Measurements from ENCODE around the gene SRA1.

SRA1 gene

GRCh38 chr5:140598836-140599235 is 41.6 kb upstream of the SRA1 start (continued):
- TF ChIP-seq ZNF76 (tag by site-specific recombination; IDR thresholded peaks at IDR 0.05; ENCODE audit: borderline replicate concordance, low read depth) (no peak), ZNF560 (tag by site-specific recombination; IDR thresholded peaks at IDR 0.05; ENCODE audit: borderline replicate concordance) (no peak)

DNA sequence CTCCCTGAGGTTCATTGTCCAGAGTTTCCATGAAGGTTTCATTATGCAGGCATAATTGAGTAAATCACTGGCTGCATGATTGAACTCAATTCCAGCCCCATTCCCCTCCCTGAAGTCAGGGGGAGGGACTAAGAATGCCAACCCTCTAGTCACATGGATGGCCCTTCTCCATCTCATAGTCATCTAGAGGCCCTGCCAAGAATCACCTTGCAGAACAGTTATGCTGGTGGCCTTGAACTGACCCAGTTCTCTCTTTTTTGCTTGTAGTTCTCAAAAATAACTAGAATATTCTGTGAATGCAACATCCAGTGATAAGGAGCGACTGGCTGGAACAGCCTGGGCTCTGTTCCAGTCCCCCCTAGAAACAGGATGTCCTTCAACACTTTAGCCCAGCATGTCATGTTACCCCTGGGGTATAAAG is 39.1 kb upstream of the SRA1 start:
- Histone ChIP-seq H3K27ac (ENCODE audit: extremely low read depth, low read depth, low read length) (no peak overlapping the region), H3K36me3 (ENCODE audit: control insufficient read depth in 2 of 2, insufficient read depth in 1 of 2, low read length in 2 of 2) (no peaks in the 10 kb centered on the region), H3K4me3 (ENCODE audit: low read depth, low read length) (no peak overlapping the region), H3K4me1 (ENCODE audit: control insufficient read depth, insufficient read depth, low read length) (peaks cover 8% of the 10 kb centered on the region; the same call in 1 of the 2 replicates), H3K9me3 (ENCODE audit: control insufficient read depth, insufficient read depth, low read depth, low read length) (no peaks in the 10 kb centered on the region)
- no peak for TF ChIP-seq ZNF350 (tag by site-specific recombination; IDR thresholded peaks at IDR 0.05)
- no peak for TF ChIP-seq MZF1 (tag by site-specific recombination; IDR thresholded peaks at IDR 0.05; ENCODE audit: borderline replicate concordance)
- TF ChIP-seq ZNF341 (tag by site-specific recombination; IDR thresholded peaks at IDR 0.05; ENCODE audit: low read depth), result peak; percentile 44
- CTCF ChIA-PET, result interaction anchor here (0.6 to 1.1 kb wide), 3 partner anchors 156 to 334 kb away, joined by 3 to 5 read pairs (median 3); no protein-coding TSS in a partner anchor
- POLR2A ChIA-PET, result no interaction called here

DNA sequence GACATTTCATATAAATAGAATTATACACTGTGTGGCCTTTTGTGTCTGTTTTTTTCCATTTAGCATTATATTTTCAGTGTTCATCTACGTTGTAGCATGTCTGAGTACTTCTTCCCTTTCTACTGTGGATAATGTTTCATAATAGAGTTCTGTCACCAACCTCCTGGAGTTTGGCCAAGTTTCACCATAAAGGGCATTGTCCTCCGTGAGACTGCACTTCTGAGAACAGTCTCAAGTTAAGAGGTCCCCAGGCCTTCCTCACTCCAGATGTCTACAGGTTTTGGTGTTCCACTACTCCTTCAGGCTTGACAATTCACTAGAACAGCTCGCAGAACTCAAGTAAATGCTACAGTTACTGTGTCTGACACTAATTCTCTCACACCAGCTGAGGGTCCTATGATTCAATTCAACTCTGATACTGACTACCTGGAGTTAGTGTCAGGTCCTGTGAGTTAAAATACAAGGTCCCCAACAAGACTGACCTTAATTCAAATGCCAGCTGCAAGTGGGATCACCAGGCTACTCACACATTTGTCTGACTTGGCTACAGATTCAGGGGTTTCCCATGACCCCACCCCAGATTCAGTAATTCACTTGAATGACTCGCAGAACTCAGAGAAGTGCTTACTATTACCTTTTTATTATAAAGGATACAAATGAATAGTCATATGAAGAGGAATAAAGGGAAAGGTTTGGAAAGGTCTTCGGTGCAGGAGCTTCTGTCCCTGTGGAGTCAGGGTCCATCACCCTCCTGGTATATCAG is 38.4 kb upstream of the SRA1 start:
- TF ChIP-seq ZBTB11 (tag by site-specific recombination; conservative IDR thresholded peaks at IDR 0.05; ENCODE audit: low read depth) (no peak), PRDM1 (tag by site-specific recombination; IDR thresholded peaks at IDR 0.05) (no peak), ZNF184 (tag by site-specific recombination; IDR thresholded peaks at IDR 0.05) (no peak), ZNF48 (tag by site-specific recombination; IDR thresholded peaks at IDR 0.05) (no peak), ZNF214 (tag by site-specific recombination; IDR thresholded peaks at IDR 0.05; ENCODE audit: borderline replicate concordance) (no peak), ZIC2 (tag by site-specific recombination; IDR thresholded peaks at IDR 0.05) (no peak), ZNF549 (tag by site-specific recombination; IDR thresholded peaks at IDR 0.05) (no peak), KLF7 (tag by site-specific recombination; IDR thresholded peaks at IDR 0.05; ENCODE audit: borderline replicate concordance) (no peak), ZNF2 (tag by site-specific recombination; IDR thresholded peaks at IDR 0.05) (no peak), MYNN (tag by site-specific recombination; IDR thresholded peaks at IDR 0.05; ENCODE audit: borderline replicate concordance) (no peak), ZBTB8A (tag by site-specific recombination; IDR thresholded peaks at IDR 0.05) (no peak), ZNF10 (tag by site-specific recombination; IDR thresholded peaks at IDR 0.05) (no peak), GLIS1 (tag by site-specific recombination; IDR thresholded peaks at IDR 0.05) (no peak), ZNF157 (tag by site-specific recombination; IDR thresholded peaks at IDR 0.05) (no peak), ZNF155 (tag by site-specific recombination; IDR thresholded peaks at IDR 0.05) (no peak)

More for the DNA sequence above, 38.4 kb upstream of the SRA1 start:
- ChIA-PET POLR2A (no interaction called here), CTCF (interaction anchor here (0.6 to 1.1 kb wide), 2 partner anchors 155 to 223 kb away, joined by 3 to 5 read pairs; no protein-coding TSS in a partner anchor)
- Histone ChIP-seq H3K27ac (ENCODE audit: extremely low read depth, low read depth, low read length) (no peak overlapping the region), H3K9me3 (ENCODE audit: control insufficient read depth, insufficient read depth, low read depth, low read length) (no peaks in the 10 kb centered on the region), H3K4me3 (ENCODE audit: low read depth, low read length) (no peak overlapping the region), H3K4me1 (ENCODE audit: control insufficient read depth, insufficient read depth, low read length) (peaks cover 8% of the 10 kb centered on the region; the same call in 1 of the 2 replicates), H3K36me3 (ENCODE audit: control insufficient read depth in 2 of 2, insufficient read depth in 1 of 2, low read length in 2 of 2) (no peaks in the 10 kb centered on the region)
